Stimulated activated CD4-positive, alpha-beta T cell treated with anti-CD3 and anti-CD28 coated beads, Interleukin-4, amount 100 ng/mL, for 24 hours (primary cell): Measurements from ENCODE around the gene SH3D21.

Source experiments
- DNase-seq: peaks from one replicate; pipeline ENCODE4 v3.0.0-alpha.2; 2020

SH3D21 gene

GRCh38 chr1:36306210-36306901 is at the start of gene SH3D21:
TSS of gene SH3D21 (plus strand) at chr1:36306368. CDS start at chr1:36306421, 53 bp downstream.
- peak; percentile 47 for DNase-seq

- DNase-seq = no peak
Observed at GRCh38 chr1:36256558-36257374, 49.4 kb upstream of the SH3D21 start.

- no peak for DNase-seq
Observed at GRCh38 chr1:36257375-36257767, 48.8 kb upstream of the SH3D21 start.

- no peak for DNase-seq
Observed at GRCh38 chr1:36258960-36259344, 47.2 kb upstream of the SH3D21 start.

- no peak for DNase-seq
Observed at GRCh38 chr1:36268981-36269380, 37.2 kb upstream of the SH3D21 start.

- DNase-seq = no peak
Observed at GRCh38 chr1:36269408-36269838, 36.7 kb upstream of the SH3D21 start.

GRCh38 chr1:36273024-36273423 is 33.1 kb upstream of the SH3D21 start:
- DNase-seq = no peak

- DNase-seq = no peak
Observed at GRCh38 chr1:36274201-36274600, 32.0 kb upstream of the SH3D21 start.

GRCh38 chr1:36276688-36277087 is 29.5 kb upstream of the SH3D21 start:
- DNase-seq = no peak

GRCh38 chr1:36279110-36279788 is 26.9 kb upstream of the SH3D21 start:
- DNase-seq = no peak

- DNase-seq = no peak
Observed at GRCh38 chr1:36279789-36280296, 26.3 kb upstream of the SH3D21 start.

- DNase-seq = no peak
Observed at GRCh38 chr1:36284061-36284460, 22.1 kb upstream of the SH3D21 start.

GRCh38 chr1:36284517-36284916 is 21.7 kb upstream of the SH3D21 start:
- DNase-seq = no peak

- peak; percentile 73 for DNase-seq
Observed at GRCh38 chr1:36285443-36286101, 20.6 kb upstream of the SH3D21 start.

- DNase-seq = no peak
Observed at GRCh38 chr1:36286802-36287201, 19.4 kb upstream of the SH3D21 start.

GRCh38 chr1:36287595-36287994 is 18.6 kb upstream of the SH3D21 start:
- no peak for DNase-seq

GRCh38 chr1:36295390-36295789 is 10.8 kb upstream of the SH3D21 start:
- no peak for DNase-seq

GRCh38 chr1:36297062-36297461 is 9.1 kb upstream of the SH3D21 start:
- DNase-seq = no peak

- no peak for DNase-seq
Observed at GRCh38 chr1:36298640-36299039, 7.5 kb upstream of the SH3D21 start.

- peak; percentile 52 for DNase-seq
Observed at GRCh38 chr1:36300526-36300925, 5.6 kb upstream of the SH3D21 start.

- DNase-seq = no peak
Observed at GRCh38 chr1:36301220-36301619, 4.9 kb upstream of the SH3D21 start.

- DNase-seq = no peak
Observed at GRCh38 chr1:36303244-36303643, 2.9 kb upstream of the SH3D21 start.
